ENCODE measurements around the gene PLP2. TPM values are rescaled to one million over a fixed set of nuclear protein-coding genes. Genes with fewer than 3 reads are reported as not detected.

Gene PLP2
- total RNA-seq, 3 donors from 2014 or later: 96.1 to 152 (median 137) TPM

DNA sequence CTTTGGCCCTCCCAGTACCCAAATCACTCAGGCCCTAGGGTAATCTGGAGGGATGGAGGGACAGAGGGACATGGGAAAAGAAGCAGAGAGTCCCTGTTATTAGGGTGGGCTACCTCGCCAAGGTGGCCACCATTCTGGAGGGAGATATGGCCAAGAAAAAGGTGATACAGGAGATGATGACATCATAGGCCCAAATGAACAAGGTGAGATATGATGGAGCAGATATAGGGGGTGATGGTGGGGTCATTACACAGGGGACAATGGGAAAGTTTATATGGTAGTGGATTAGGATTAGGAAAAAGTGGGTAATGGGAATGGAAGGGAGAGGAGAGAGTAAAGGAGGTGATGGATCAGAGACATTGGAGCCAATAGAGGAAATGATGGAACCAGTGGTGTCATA lies 41.2 kb downstream of the PLP2 start:
- DNase-seq: no peak
- no peak for ATAC-seq
- no peaks in the 10 kb centered on the region for H3K4me1 ChIP-seq (ENCODE audit: low read depth)
- no peak for TF ChIP-seq CTCF (IDR thresholded peaks at IDR 0.05)
- intact Hi-C loops (cut with DNase I, micrococcal nuclease): no loop called here
- H3K9me3 ChIP-seq: no peaks in the 10 kb centered on the region
- no peak overlapping the region for H3K4me3 ChIP-seq
- no peaks in the 10 kb centered on the region for H3K36me3 ChIP-seq (ENCODE audit: low read depth)

DNA sequence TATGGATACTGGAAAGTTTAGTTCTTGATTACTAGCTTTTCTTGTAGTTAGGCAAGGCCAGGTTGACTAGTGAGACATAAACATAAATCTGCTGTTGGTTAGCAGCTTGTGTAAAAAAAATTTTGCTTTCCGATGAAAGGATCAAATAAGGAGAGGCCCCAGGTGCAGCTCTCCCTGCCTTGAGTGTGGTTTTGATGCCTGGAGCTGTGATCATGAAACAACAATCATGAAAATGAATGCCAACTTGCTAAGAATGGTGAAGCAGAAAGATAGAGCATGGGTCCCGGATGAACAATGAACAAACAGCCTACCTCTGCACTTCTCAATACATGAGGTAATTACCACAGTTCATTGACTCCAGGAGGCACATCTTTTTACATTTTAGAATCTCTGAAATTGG lies 42.7 kb downstream of the PLP2 start:
- DNase-seq (no peak), ATAC-seq (no peak)
- intact Hi-C loops (cut with DNase I, micrococcal nuclease): no loop called here
- Histone ChIP-seq H3K36me3 (ENCODE audit: low read depth) (no peaks in the 10 kb centered on the region), H3K9me3 (no peaks in the 10 kb centered on the region), H3K4me3 (no peak overlapping the region), H3K4me1 (ENCODE audit: low read depth) (no peaks in the 10 kb centered on the region)
- TF ChIP-seq CTCF (IDR thresholded peaks at IDR 0.05): no peak

GRCh38 chrX:49214996-49215526 lies 43.4 kb downstream of the PLP2 start:
- no peak overlapping the region for H3K4me3 ChIP-seq
- no peaks in the 10 kb centered on the region for H3K4me1 ChIP-seq (ENCODE audit: low read depth)
- no peaks in the 10 kb centered on the region for H3K36me3 ChIP-seq (ENCODE audit: low read depth)
- no peak for ATAC-seq
- no peaks in the 10 kb centered on the region for H3K9me3 ChIP-seq
- intact Hi-C loops (cut with DNase I, micrococcal nuclease): no loop called here
- DNase-seq: no peak
- no peak for TF ChIP-seq CTCF (IDR thresholded peaks at IDR 0.05)

GRCh38 chrX:49220100-49220499 lies 48.4 kb downstream of the PLP2 start:
- DNase-seq (no peak), ATAC-seq (no peak)
- no peak overlapping the region for H3K4me3 ChIP-seq
- no peak for TF ChIP-seq CTCF (IDR thresholded peaks at IDR 0.05)
- H3K9me3 ChIP-seq: no peaks in the 10 kb centered on the region
- intact Hi-C loops (cut with DNase I, micrococcal nuclease): no loop called here
- H3K36me3 ChIP-seq (ENCODE audit: low read depth): no peaks in the 10 kb centered on the region
- no peaks in the 10 kb centered on the region for H3K4me1 ChIP-seq (ENCODE audit: low read depth)

GRCh38 chrX:49221868-49222267 lies 50.2 kb downstream of the PLP2 start:
- intact Hi-C loops (cut with DNase I, micrococcal nuclease): no loop called here
- Histone ChIP-seq H3K9me3 (no peaks in the 10 kb centered on the region), H3K36me3 (ENCODE audit: low read depth) (no peaks in the 10 kb centered on the region), H3K4me1 (ENCODE audit: low read depth) (no peaks in the 10 kb centered on the region), H3K4me3 (no peak overlapping the region)
- DNase-seq (no peak), ATAC-seq (no peak)
- no peak for TF ChIP-seq CTCF (IDR thresholded peaks at IDR 0.05)

Other genes starting within 250 kb of the PLP2 start
- gene OTUD5, start 214.3 kb upstream of the PLP2 start, total RNA-seq: 10 to 100 TPM; 43.6 to 56.5 (median 52.5) TPM
- 1 to 10 TPM in 1 of 3 donors, under 1 TPM in 2; 0.87 to 1.6 (median 0.93) TPM for gene KCND1, start 200.1 kb upstream of the PLP2 start, total RNA-seq
- gene GRIPAP1, start 169.6 kb upstream of the PLP2 start, total RNA-seq: 10 to 100 TPM; 39.5 to 48.9 (median 47.5) TPM
- 10 to 100 TPM; 26.6 to 46.6 (median 28.1) TPM for gene TFE3, start 128.5 kb upstream of the PLP2 start, total RNA-seq
- 10 to 100 TPM; 11.6 to 16.7 (median 12.5) TPM for gene CCDC120, start 112.9 kb upstream of the PLP2 start, total RNA-seq
- gene PRAF2, start 97.9 kb upstream of the PLP2 start, total RNA-seq: 10 to 100 TPM in 1 of 3 donors, 1 to 10 TPM in 2; 3.9 to 18.7 (median 8.1) TPM
- 10 to 100 TPM; 44.3 to 90.1 (median 52.6) TPM for gene WDR45, start 92.0 kb upstream of the PLP2 start, total RNA-seq
- 10 to 100 TPM; 21.3 to 22.4 (median 22.1) TPM for gene GPKOW, start 48.2 kb upstream of the PLP2 start, total RNA-seq
- gene MAGIX, start 9.1 kb upstream of the PLP2 start, total RNA-seq: 10 to 100 TPM in 2 of 3 donors, 1 to 10 TPM in 1; 9.5 to 16.8 (median 15.6) TPM
- 10 to 100 TPM; 12.5 to 15.6 (median 13.0) TPM for gene PRICKLE3, start 14.5 kb downstream of the PLP2 start, total RNA-seq
- gene SYP, start 28.3 kb downstream of the PLP2 start, total RNA-seq: 10 to 100 TPM in 2 of 3 donors, 1 to 10 TPM in 1; 4.9 to 14.5 (median 12.2) TPM
- 1 to 10 TPM in 2 of 3 donors, under 1 TPM in 1; 0.70 to 3.0 (median 1.7) TPM for gene CACNA1F, start 61.4 kb downstream of the PLP2 start, total RNA-seq
- gene CCDC22, start 63.6 kb downstream of the PLP2 start, total RNA-seq: 10 to 100 TPM; 14.3 to 15.9 (median 14.5) TPM
- under 1 TPM in 1 of 3 donors, not detected in 2; 0.72 TPM for gene FOXP3, start 92.8 kb downstream of the PLP2 start, total RNA-seq
- gene PPP1R3F, start 97.9 kb downstream of the PLP2 start, total RNA-seq: 1 to 10 TPM; 2.3 to 8.3 (median 3.0) TPM
- not detected for gene GAGE10, start 131.7 kb downstream of the PLP2 start, total RNA-seq
- gene GAGE12J, start 150.1 kb downstream of the PLP2 start, total RNA-seq: not detected
- not detected for gene GAGE13, start 159.7 kb downstream of the PLP2 start, total RNA-seq

Data from mucosa of descending colon (tissue), 3 donors.